Kidney (tissue), 14 donors: ENCODE data around the gene TRIM40. TPM values are rescaled to one million over a fixed set of nuclear protein-coding genes. Genes with fewer than 3 reads are reported as not detected.

ENCODE experiments used
- DNase-seq, 5 donors: peaks; one replicate each; pipeline ENCODE4 v3.0.0-alpha.2; 2013 to 2020
- FAIRE-seq: peaks from 2 replicates; lab custom pipeline; 2012; peaks lifted over from hg19 to GRCh38; lab: Jason Lieb, UNC
- H3K27ac ChIP-seq, 2 donors: one replicate each; pipeline ENCODE4 v1.7.0; 2013; ENCODE audit warnings: low read depth in 2 of 2, low read length in 2 of 2, inconsistent platforms in 1 of 2
- H3K27me3 ChIP-seq: one replicate; pipeline ENCODE4 v1.7.1; 2013; ENCODE audit warnings: low read length, inconsistent platforms; ENCODE audit not compliant: control insufficient read depth, insufficient read depth
- H3K36me3 ChIP-seq, 3 donors: one replicate each; pipeline versions ENCODE4 v1.7.0 to v1.7.1; 2013; ENCODE audit warnings: low read length in 3 of 3, control low read depth in 1 of 3, inconsistent platforms in 1 of 3; ENCODE audit not compliant: insufficient read depth in 3 of 3, control insufficient read depth in 2 of 3
- H3K4me1 ChIP-seq, 3 donors: one replicate each; pipeline versions ENCODE4 v1.7.0 to v1.7.1; 2013; ENCODE audit warnings: low read length in 3 of 3, inconsistent platforms in 1 of 3, low read depth in 1 of 3; ENCODE audit not compliant: control insufficient read depth in 2 of 3, insufficient read depth in 2 of 3
- H3K4me3 ChIP-seq, 3 donors: one replicate each; pipeline versions ENCODE4 v1.7.0 to v1.8.1; 2013; ENCODE audit warnings: low read length in 3 of 3, control low read depth in 1 of 3, inconsistent platforms in 1 of 3
- H3K9ac ChIP-seq, 3 donors: one replicate each; pipeline versions ENCODE4 v1.7.0 to v1.7.1; 2013; ENCODE audit warnings: low read length in 3 of 3, control low read depth in 1 of 3, inconsistent platforms in 1 of 3
- H3K9me3 ChIP-seq, 3 donors: one replicate each; pipeline versions ENCODE4 v1.7.0 to v1.7.1; 2013; ENCODE audit warnings: low read length in 3 of 3, control low read depth in 1 of 3, inconsistent platforms in 1 of 3; ENCODE audit not compliant: control insufficient read depth in 2 of 3, insufficient read depth in 1 of 3
- CTCF ChIP-seq: IDR thresholded peaks from 3 replicates; pipeline ENCODE4 v1.5.1; 2012; ENCODE audit warnings: mild to moderate bottlenecking, moderate library complexity, borderline replicate concordance; ENCODE audit not compliant: insufficient read depth; ENCODE audit errors: extremely low read depth
- intact Hi-C: fragments of 100-400 bp; cut with DNase I; formaldehyde crosslinking; loops from one replicate; pipeline ENCODE4 v1.11.1; 2022
- polyA plus RNA-seq: library from polyadenylated mRNA; stranded (reverse); fragments of 350-450 nt; fragmentation: Illumina TruSeq; extraction: RNeasy Lipid Tissue Mini Kit (QIAGEN cat#74804); gene quantifications from one replicate; pipeline ENCODE4 v1.2.3, GENCODE V29; 2014; ENCODE audit warnings: low read depth, low replicate concordance; ENCODE audit not compliant: insufficient read depth
- total RNA-seq: library from RNA; stranded (reverse); fragmentation: NEBNext Ultra II Directional; extraction: Animal tissue kit (Norgen Biotek cat#: 25700); gene quantifications from one replicate; pipeline ENCODE4 v1.2.1, GENCODE V29; 2021
- donor health status: control.
- donor health status: control.
- donor health status: control.
- donor health status: control.
- donor health status: control.
- donor health status: DM: yes; HTN: yes; CAD: no.
- donor health status: Normal renal cell carcinoma (clear cell type).

TRIM40 gene
- total and polyA plus RNA-seq, 2 donors from 2014 or later, result not detected

GRCh38 chr6:30192076-30192475, 56.1 kb downstream of the TRIM40 start:
- Histone ChIP-seq H3K9me3 (no peaks in the 10 kb centered on the region), H3K4me1 (no peaks in the 10 kb centered on the region), H3K36me3 (peaks cover 0 to 55% (median 34%) of the 10 kb centered on the region in 3 donors), H3K27me3 (no peaks in the 10 kb centered on the region), H3K27ac (no peak overlapping the region), H3K9ac (no peak overlapping the region), H3K4me3 (no peak overlapping the region)
- intact Hi-C loops, result no loop called here
- DNase-seq, result no peak
- FAIRE-seq, result no peak
- no peak for TF ChIP-seq CTCF

GRCh38 chr6:30194797-30195690, 59.1 kb downstream of the TRIM40 start:
- H3K27ac ChIP-seq, result no peak overlapping the region
- H3K9me3 ChIP-seq, result no peaks in the 10 kb centered on the region
- no peak for DNase-seq
- intact Hi-C loops, result no loop called here
- TF ChIP-seq CTCF, result no peak
- no peak for FAIRE-seq
- H3K4me1 ChIP-seq, result no peaks in the 10 kb centered on the region
- H3K36me3 ChIP-seq, result peaks cover 3 to 54% (median 33%) of the 10 kb centered on the region in 3 donors
- H3K4me3 ChIP-seq, result no peak overlapping the region
- no peak overlapping the region for H3K9ac ChIP-seq
- no peaks in the 10 kb centered on the region for H3K27me3 ChIP-seq

GRCh38 chr6:30195951-30196350, 60.0 kb downstream of the TRIM40 start:
- no peak for TF ChIP-seq CTCF
- no peak overlapping the region for H3K27ac ChIP-seq
- no peaks in the 10 kb centered on the region for H3K9me3 ChIP-seq
- H3K4me1 ChIP-seq, result no peaks in the 10 kb centered on the region
- H3K9ac ChIP-seq, result no peak overlapping the region
- FAIRE-seq (no peak), DNase-seq (no peak)
- H3K4me3 ChIP-seq, result no peak overlapping the region
- no peaks in the 10 kb centered on the region for H3K27me3 ChIP-seq
- H3K36me3 ChIP-seq, result peaks cover 3 to 50% (median 33%) of the 10 kb centered on the region in 3 donors
- intact Hi-C loops, result no loop called here
